H1 (cell line): ENCODE results near the gene CAVIN4. TPM values are rescaled to one million over a fixed set of nuclear protein-coding genes. Genes with fewer than 3 reads are reported as not detected.

Experiments used
- CTCF ChIA-PET: fragments of 300-600 bp; sonication (Branson Sonifier 250); formaldehyde crosslinking; loops from one replicate; lab custom pipeline; 2021; ENCODE audit not compliant: partially characterized antibody; lab: Charles Lee
- POLR2A ChIA-PET: fragments of 300-600 bp; sonication (Branson Sonifier 250); formaldehyde crosslinking; loops from one replicate; lab custom pipeline; 2021; ENCODE audit warnings: inconsistent platforms; ENCODE audit not compliant: partially characterized antibody; lab: Charles Lee
- DNase-seq, 2 experiments: peaks; one replicate each; pipeline versions ENCODE4 v3.0.0 to v3.0.0-alpha.2; 2010 to 2022; ENCODE audit warnings: low spot score in 2 of 2, low read depth in 1 of 2, mixed read lengths in 1 of 2
- FAIRE-seq: peaks from 2 replicates; lab custom pipeline; 2011; peaks lifted over from hg19 to GRCh38; lab: Jason Lieb, UNC
- H2AFZ ChIP-seq: 2 replicates; pipeline ENCODE4 v1.8.1; 2012; ENCODE audit warnings: low read length, inconsistent platforms
- H2AK5ac ChIP-seq: 2 replicates; pipeline ENCODE4 v1.6.1; 2013; ENCODE audit warnings: low read depth, low read length
- H2BK120ac ChIP-seq: replicated peaks from 2 replicates; pipeline ENCODE3; 2013; ENCODE audit warnings: low read depth, low read length, inconsistent platforms
- H2BK12ac ChIP-seq: 2 replicates; pipeline ENCODE4 v1.6.1; 2013; ENCODE audit warnings: low read depth, low read length
- H2BK15ac ChIP-seq: 2 replicates; pipeline ENCODE4 v1.6.1; 2013; ENCODE audit warnings: low read length
- H2BK20ac ChIP-seq: 2 replicates; pipeline ENCODE4 v1.6.1; 2013; ENCODE audit warnings: low read length
- H2BK5ac ChIP-seq: 2 replicates; pipeline ENCODE4 v1.6.1; 2013; ENCODE audit warnings: low read depth, low read length
- H3K14ac ChIP-seq: 2 replicates; pipeline ENCODE4 v1.6.1; 2013; ENCODE audit warnings: inconsistent platforms; ENCODE audit not compliant: insufficient read length
- H3K18ac ChIP-seq: 2 replicates; pipeline ENCODE4 v1.6.1; 2013; ENCODE audit warnings: low read length; ENCODE audit errors: extremely low read depth
- H3K23ac ChIP-seq: 2 replicates; pipeline ENCODE4 v1.6.1; 2013; ENCODE audit warnings: inconsistent platforms; ENCODE audit not compliant: insufficient read length
- H3K23me2 ChIP-seq: 2 replicates; pipeline ENCODE4 v1.6.1; 2013; ENCODE audit warnings: low read depth, low read length
- H3K27ac ChIP-seq: 2 replicates; pipeline ENCODE4 v1.6.1; 2011; ENCODE audit warnings: low read depth, low read length, inconsistent platforms
- H3K27me3 ChIP-seq, 4 experiments: replicated peaks in 1 of 4; 1 replicate in 1 of 4; 2 replicates in 3 of 4; pipeline versions ENCODE4 v1.6.1 to v1.8.1; 2011 to 2013; ENCODE audit warnings: low read length in 3 of 4, mild to moderate bottlenecking in 3 of 4, inconsistent platforms in 2 of 4, mixed read lengths in 2 of 4, moderate library complexity in 1 of 4; ENCODE audit not compliant: control insufficient read depth in 3 of 4, insufficient read depth in 3 of 4; ENCODE audit errors: extremely low read depth in 1 of 4
- H3K36me3 ChIP-seq, 4 experiments: 2 replicates each; pipeline versions ENCODE4 v1.6.1 to v1.8.1; 2011 to 2013; ENCODE audit warnings: mild to moderate bottlenecking in 4 of 4, low read length in 3 of 4, moderate library complexity in 2 of 4, control low read depth in 1 of 4, inconsistent platforms in 1 of 4; ENCODE audit not compliant: insufficient read depth in 4 of 4, control insufficient read depth in 2 of 4
- H3K4ac ChIP-seq: replicated peaks from 2 replicates; pipeline ENCODE3; 2013; ENCODE audit warnings: low read length, low read depth, mixed read lengths, inconsistent platforms; ENCODE audit not compliant: insufficient read length
- H3K4me1 ChIP-seq, 4 experiments: replicated peaks in 1 of 4; 1 replicate in 1 of 4; 2 replicates in 3 of 4; pipeline versions ENCODE4 v1.6.1 to v1.8.1; 2011 to 2013; ENCODE audit warnings: low read length in 3 of 4, inconsistent platforms in 2 of 4, mixed read lengths in 1 of 4; ENCODE audit not compliant: insufficient read depth in 4 of 4, control insufficient read depth in 3 of 4
- H3K4me2 ChIP-seq, 2 experiments: 2 replicates each; pipeline versions ENCODE4 v1.6.1 to v1.8.1; 2011 to 2013; ENCODE audit warnings: low read depth in 2 of 2, low read length in 2 of 2, control low read depth in 1 of 2, inconsistent platforms in 1 of 2, mild to moderate bottlenecking in 1 of 2; ENCODE audit not compliant: insufficient read depth in 1 of 2
- H3K4me3 ChIP-seq, 4 experiments: fragments of 200-600, 300-600 bp in 1 of 4; sonication (generic), shearing (Covaris generic), sonication (Bioruptor Twin) in 1 of 4; 2 replicates each; pipeline versions ENCODE4 v1.5.1 to v1.8.1; 2011 to 2016; ENCODE audit warnings: low read length in 4 of 4, low read depth in 3 of 4, control low read depth in 2 of 4, inconsistent platforms in 2 of 4, mild to moderate bottlenecking in 2 of 4, mixed read lengths in 1 of 4, moderate library complexity in 1 of 4; ENCODE audit not compliant: insufficient read depth in 2 of 4; ENCODE audit errors: extremely low read depth in 1 of 4
- H3K56ac ChIP-seq: replicated peaks from 2 replicates; pipeline ENCODE3; 2013; ENCODE audit warnings: low read depth, mild to moderate bottlenecking, mixed read lengths, low read length, inconsistent platforms; ENCODE audit not compliant: insufficient read length
- H3K79me1 ChIP-seq: 2 replicates; pipeline ENCODE4 v1.6.1; 2013; ENCODE audit warnings: low read depth, low read length, control low read depth
- H3K79me2 ChIP-seq, 2 experiments: 2 replicates each; pipeline versions ENCODE4 v1.6.1 to v1.8.1; 2012 to 2013; ENCODE audit warnings: low read length in 2 of 2, mild to moderate bottlenecking in 2 of 2, inconsistent platforms in 1 of 2; ENCODE audit not compliant: insufficient read depth in 2 of 2, control insufficient read depth in 1 of 2
- H3K9ac ChIP-seq, 4 experiments: replicated peaks in 1 of 4; 1 replicate in 1 of 4; 2 replicates in 3 of 4; pipeline versions ENCODE4 v1.6.1 to v1.8.1; 2011 to 2013; ENCODE audit warnings: low read depth in 3 of 4, low read length in 3 of 4, control low read depth in 2 of 4, mild to moderate bottlenecking in 2 of 4, moderate library complexity in 2 of 4, inconsistent platforms in 1 of 4; ENCODE audit errors: extremely low read depth in 1 of 4
- H3K9me3 ChIP-seq, 2 experiments: 2 replicates each; pipeline versions ENCODE4 v1.6.1 to v1.8.1; 2012 to 2013; ENCODE audit warnings: mild to moderate bottlenecking in 2 of 2, moderate library complexity in 2 of 2, control low read depth in 1 of 2, inconsistent platforms in 1 of 2, low read depth in 1 of 2, low read length in 1 of 2, mixed read lengths in 1 of 2; ENCODE audit not compliant: insufficient read depth in 2 of 2
- H4K20me1 ChIP-seq, 2 experiments: replicated peaks in 1 of 2; 2 replicates each; pipeline versions ENCODE3 to v1.8.1; 2011 to 2013; ENCODE audit warnings: inconsistent platforms in 2 of 2, low read length in 2 of 2, mild to moderate bottlenecking in 1 of 2; ENCODE audit not compliant: insufficient read depth in 2 of 2, control insufficient read depth in 1 of 2
- H4K5ac ChIP-seq: 2 replicates; pipeline ENCODE4 v1.6.1; 2013; ENCODE audit warnings: low read length, low read depth, mixed read lengths, inconsistent platforms; ENCODE audit not compliant: insufficient read length
- H4K8ac ChIP-seq: 2 replicates; pipeline ENCODE4 v1.8.0; 2013; ENCODE audit warnings: mild to moderate bottlenecking, moderate library complexity, low read length, inconsistent platforms; ENCODE audit not compliant: insufficient read depth; ENCODE audit errors: extremely low read depth
- H4K91ac ChIP-seq: replicated peaks from 2 replicates; pipeline ENCODE3; 2013; ENCODE audit warnings: low read length, mixed read lengths, inconsistent platforms; ENCODE audit not compliant: insufficient read length
- BACH1 ChIP-seq: IDR thresholded peaks from 2 replicates; pipeline ENCODE4 v1.6.1; 2012; ENCODE audit warnings: low read length, improper control_type of control experiment
- CBX8 ChIP-seq: fragments of 300-800, 300-1000 bp; sonication (generic); IDR thresholded peaks from 2 replicates; pipeline ENCODE4 v1.7.1; 2016; ENCODE audit warnings: low read depth, low read length, borderline replicate concordance
- CTCF ChIP-seq, 3 experiments: IDR thresholded peaks; 1 replicate in 2 of 3; 2 replicates in 1 of 3; pipeline versions ENCODE4 v1.5.1 to v1.6.1; 2011; ENCODE audit warnings: low read length in 3 of 3, mild to moderate bottlenecking in 3 of 3, inconsistent platforms in 2 of 3, low read depth in 1 of 3, moderate library complexity in 1 of 3; ENCODE audit not compliant: insufficient read depth in 1 of 3; ENCODE audit errors: control extremely low read depth in 1 of 3
- GTF2F1 ChIP-seq: IDR thresholded peaks from 2 replicates; pipeline ENCODE4 v1.6.1; 2012; ENCODE audit warnings: low read depth, low read length, improper control_type of control experiment, borderline replicate concordance
- JUN ChIP-seq: IDR thresholded peaks from 2 replicates; pipeline ENCODE4 v1.6.1; 2011; ENCODE audit warnings: low read depth, mild to moderate bottlenecking, improper control_type of control experiment, low read length
- NRF1 ChIP-seq: IDR thresholded peaks from 2 replicates; pipeline ENCODE4 v1.6.1; 2011; ENCODE audit warnings: mild to moderate bottlenecking, low read depth, low read length, improper control_type of control experiment
- POLR2AphosphoS5 ChIP-seq: IDR thresholded peaks from 2 replicates; pipeline ENCODE4 v1.6.1; 2011; ENCODE audit warnings: low read depth, low read length
- TEAD4 ChIP-seq: IDR thresholded peaks from 2 replicates; pipeline ENCODE4 v1.6.1; 2012; ENCODE audit warnings: low read depth, low read length, inconsistent platforms, mixed read lengths
- WGBS, 2 experiments: shearing (Covaris generic) in 1 of 2; methylation state at CpG; one replicate each; pipeline versions ENCODE4 v1.1.6 to v1.1.7; 2013 to 2015; ENCODE audit warnings: low lambda C conversion rate in 2 of 2, mixed read lengths in 2 of 2, inconsistent platforms in 1 of 2, low coverage in 1 of 2, missing lambda C conversion rate in 1 of 2; ENCODE audit not compliant: insufficient replicate concordance in 2 of 2, insufficient coverage in 1 of 2, insufficient read length in 1 of 2; ENCODE audit errors: extremely low coverage in 1 of 2, missing lambda C conversion rate in 1 of 2; 5-methylcytosine and 5-hydroxymethylcytosine counted together
- polyA plus RNA-seq, 7 experiments: library from polyadenylated mRNA; depleted of rRNA in 3 of 7; stranded (reverse) in 5 of 7; unstranded in 2 of 7; fragments of >200 nt in 5 of 7; fragments of 200-250 nt in 2 of 7; gene quantifications; 1 replicate in 5 of 7; 2 replicates in 1 of 7; 4 replicates in 1 of 7; pipeline versions ENCODE4 v1.2.1 to v1.2.3, GENCODE V29; 2011 to 2013; ENCODE audit warnings: missing spikeins in 2 of 7, mixed read lengths in 2 of 7
- total RNA-seq: library from RNA; stranded (reverse); fragmentation: NEBNext Ultra II Directional; extraction: Animal tissue kit (Norgen Biotek cat#: 25700); gene quantifications from 2 replicates; pipeline ENCODE4 v1.2.1, GENCODE V29; 2021
- TF ChIP-seq, protein P1 (sequence below): IDR thresholded peaks from 2 replicates; pipeline ENCODE4 v1.6.1; 2012; ENCODE audit warnings: low read length, inconsistent platforms

CAVIN4 gene
- total and polyA plus RNA-seq, 2 of the 8 experiments (the other 6 are each of a cell fraction or from before 2014, with no cell fraction given), result 2.3 to 9.1 TPM

GRCh38 chr9:100567856-100568255 is 10.0 kb upstream of the CAVIN4 start:
- no peak overlapping the region for H4K8ac ChIP-seq
- no peak overlapping the region for H3K27ac ChIP-seq
- H3K4me1 ChIP-seq, result peaks cover 0 to 2% (median 0%) of the 10 kb centered on the region in 4 experiments; a peak in 1 of 7 replicates
- no peaks in the 10 kb centered on the region for H3K23me2 ChIP-seq
- TF ChIP-seq BACH1 (no peak), CBX8 (no peak), TEAD4 (no peak), CTCF (IDR thresholded peaks at IDR 0.05; ENCODE audit: control extremely low read depth in 1 of 3, insufficient read depth in 1 of 3, low read depth in 1 of 3, low read length in 3 of 3) (no peak), JUN (no peak), GTF2F1 (no peak), POLR2AphosphoS5 (no peak), NRF1 (no peak)
- TF ChIP-seq, protein P1, sequence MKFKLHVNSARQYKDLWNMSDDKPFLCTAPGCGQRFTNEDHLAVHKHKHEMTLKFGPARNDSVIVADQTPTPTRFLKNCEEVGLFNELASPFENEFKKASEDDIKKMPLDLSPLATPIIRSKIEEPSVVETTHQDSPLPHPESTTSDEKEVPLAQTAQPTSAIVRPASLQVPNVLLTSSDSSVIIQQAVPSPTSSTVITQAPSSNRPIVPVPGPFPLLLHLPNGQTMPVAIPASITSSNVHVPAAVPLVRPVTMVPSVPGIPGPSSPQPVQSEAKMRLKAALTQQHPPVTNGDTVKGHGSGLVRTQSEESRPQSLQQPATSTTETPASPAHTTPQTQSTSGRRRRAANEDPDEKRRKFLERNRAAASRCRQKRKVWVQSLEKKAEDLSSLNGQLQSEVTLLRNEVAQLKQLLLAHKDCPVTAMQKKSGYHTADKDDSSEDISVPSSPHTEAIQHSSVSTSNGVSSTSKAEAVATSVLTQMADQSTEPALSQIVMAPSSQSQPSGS, result no peak
- no peak overlapping the region for H2BK15ac ChIP-seq
- 85% methylated on average over 3 of the region's 3 CpGs; no CpG with 5 or more reads in 1 of the 2 experiments for WGBS, 2 experiments
- no peak overlapping the region for H3K14ac ChIP-seq
- H3K4me2 ChIP-seq, result no peak overlapping the region
- H4K5ac ChIP-seq, result no peak overlapping the region
- H3K36me3 ChIP-seq, result peaks cover 0 to 39% (median 27%) of the 10 kb centered on the region in 4 experiments; a peak in 6 of 8 replicates
- H2AFZ ChIP-seq, result no peak overlapping the region
- no peak overlapping the region for H3K4me3 ChIP-seq
- FAIRE-seq (no peak), DNase-seq (no peak)
- ChIA-PET CTCF (no interaction called here), POLR2A (no interaction called here)
- H2BK5ac ChIP-seq, result no peak overlapping the region
- no peak overlapping the region for H3K56ac ChIP-seq
- H3K9me3 ChIP-seq, result no peaks in the 10 kb centered on the region
- no peak overlapping the region for H4K91ac ChIP-seq
- H3K9ac ChIP-seq, result no peak overlapping the region
- no peak overlapping the region for H2BK12ac ChIP-seq
- no peak overlapping the region for H2AK5ac ChIP-seq
- H3K79me2 ChIP-seq, result peaks cover 0 to 11% of the 10 kb centered on the region in 2 experiments; a peak in 1 of 4 replicates
- H3K79me1 ChIP-seq, result 0 out of 2 replicates have a peak, but pooled peaks cover 3% of the 10 kb centered on the region
- peaks cover 0 to 8% of the 10 kb centered on the region in 2 experiments for H4K20me1 ChIP-seq
- H3K23ac ChIP-seq, result no peak overlapping the region
- H2BK20ac ChIP-seq, result no peak overlapping the region
- no peak overlapping the region for H2BK120ac ChIP-seq
- no peaks in the 10 kb centered on the region for H3K27me3 ChIP-seq
- no peak overlapping the region for H3K18ac ChIP-seq
- H3K4ac ChIP-seq, result no peak overlapping the region
